Loucy (cell line): Measurements from ENCODE around the gene DAP.

Source experiments
- H2AFZ ChIP-seq: fragments of 200-600 bp; sonication (generic); 2 replicates; pipeline ENCODE4 v1.6.0; 2016; ENCODE audit warnings: antibody characterized with exemption, mild to moderate bottlenecking, low read length, moderate library complexity
- H3F3A ChIP-seq: fragments of 200-600 bp; 2 replicates; pipeline ENCODE4 v1.6.0; 2016; ENCODE audit warnings: antibody characterized with exemption, low read depth, mild to moderate bottlenecking
- H3K27me3 ChIP-seq: fragments of 200-600 bp; sonication (generic); 2 replicates; pipeline ENCODE4 v1.6.1; 2014; ENCODE audit warnings: low read length, mild to moderate bottlenecking; ENCODE audit not compliant: insufficient read depth, poor library complexity, severe bottlenecking
- H3K36me3 ChIP-seq: fragments of 200-600 bp; sonication (generic); 2 replicates; pipeline ENCODE4 v1.6.1; 2016; ENCODE audit warnings: low read length; ENCODE audit not compliant: insufficient read depth
- H3K4me1 ChIP-seq: fragments of 200-600 bp; sonication (generic); 2 replicates; pipeline ENCODE4 v1.5.1; 2014; ENCODE audit warnings: low read length, mild to moderate bottlenecking; ENCODE audit not compliant: insufficient read depth, poor library complexity, severe bottlenecking
- H3K4me2 ChIP-seq: fragments of 200-600 bp; sonication (generic); 2 replicates; pipeline ENCODE4 v1.6.0; 2014; ENCODE audit warnings: antibody characterized with exemption, low read length, low read depth, mild to moderate bottlenecking; ENCODE audit not compliant: poor library complexity, severe bottlenecking
- H3K4me3 ChIP-seq: fragments of 200-600 bp; sonication (generic); 2 replicates; pipeline ENCODE4 v1.5.1; 2014; ENCODE audit warnings: low read length, mild to moderate bottlenecking, mixed read lengths; ENCODE audit not compliant: poor library complexity, severe bottlenecking
- H3K79me2 ChIP-seq: fragments of 200-600 bp; sonication (generic); 2 replicates; pipeline ENCODE4 v1.6.1; 2014; ENCODE audit warnings: low read length; ENCODE audit not compliant: insufficient read depth
- H3K9ac ChIP-seq: fragments of 200-600 bp; sonication (generic); 2 replicates; pipeline ENCODE4 v1.6.0; 2014; ENCODE audit warnings: mild to moderate bottlenecking, low read depth, low read length, moderate library complexity; ENCODE audit not compliant: poor library complexity, severe bottlenecking
- H3K9me2 ChIP-seq: fragments of 200-600 bp; sonication (generic); replicated peaks from 2 replicates; pipeline ENCODE4 v1.6.1; 2016; ENCODE audit warnings: low read depth, low read length, mixed read lengths
- H3K9me3 ChIP-seq: fragments of 200-600 bp; sonication (generic); 2 replicates; pipeline ENCODE4 v1.6.1; 2014; ENCODE audit warnings: mild to moderate bottlenecking, antibody characterized with exemption, low read length, low read depth; ENCODE audit not compliant: insufficient read depth
- H4K20me1 ChIP-seq: fragments of 200-600 bp; sonication (generic); 2 replicates; pipeline ENCODE4 v1.6.0; 2014; ENCODE audit warnings: antibody characterized with exemption, low read length, mild to moderate bottlenecking; ENCODE audit not compliant: insufficient read depth, poor library complexity, severe bottlenecking
- EZH2phosphoT487 ChIP-seq: fragments of 200-600 bp; IDR thresholded peaks from 2 replicates; pipeline ENCODE4 v1.6.1; 2018; ENCODE audit warnings: antibody characterized with exemption, mild to moderate bottlenecking, moderate library complexity, borderline replicate concordance
- TF ChIP-seq, protein P1 (sequence below): fragments of 200-600 bp; sonication (generic); conservative IDR thresholded peaks from 2 replicates; pipeline ENCODE4 v1.5.1; 2014; ENCODE audit warnings: mild to moderate bottlenecking, antibody characterized with exemption, low read length

The DAP gene

GRCh38 chr5:10710513-10711128, 50.4 kb downstream of the DAP start:
- TF ChIP-seq, protein P1, sequence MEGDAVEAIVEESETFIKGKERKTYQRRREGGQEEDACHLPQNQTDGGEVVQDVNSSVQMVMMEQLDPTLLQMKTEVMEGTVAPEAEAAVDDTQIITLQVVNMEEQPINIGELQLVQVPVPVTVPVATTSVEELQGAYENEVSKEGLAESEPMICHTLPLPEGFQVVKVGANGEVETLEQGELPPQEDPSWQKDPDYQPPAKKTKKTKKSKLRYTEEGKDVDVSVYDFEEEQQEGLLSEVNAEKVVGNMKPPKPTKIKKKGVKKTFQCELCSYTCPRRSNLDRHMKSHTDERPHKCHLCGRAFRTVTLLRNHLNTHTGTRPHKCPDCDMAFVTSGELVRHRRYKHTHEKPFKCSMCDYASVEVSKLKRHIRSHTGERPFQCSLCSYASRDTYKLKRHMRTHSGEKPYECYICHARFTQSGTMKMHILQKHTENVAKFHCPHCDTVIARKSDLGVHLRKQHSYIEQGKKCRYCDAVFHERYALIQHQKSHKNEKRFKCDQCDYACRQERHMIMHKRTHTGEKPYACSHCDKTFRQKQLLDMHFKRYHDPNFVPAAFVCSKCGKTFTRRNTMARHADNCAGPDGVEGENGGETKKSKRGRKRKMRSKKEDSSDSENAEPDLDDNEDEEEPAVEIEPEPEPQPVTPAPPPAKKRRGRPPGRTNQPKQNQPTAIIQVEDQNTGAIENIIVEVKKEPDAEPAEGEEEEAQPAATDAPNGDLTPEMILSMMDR, result no peak
- no peak for TF ChIP-seq EZH2phosphoT487
- H3K9me2 ChIP-seq, result no peaks in the 10 kb centered on the region
- H3F3A ChIP-seq, result no peaks in the 10 kb centered on the region
- no peak overlapping the region for H3K4me3 ChIP-seq
- H3K79me2 ChIP-seq, result no peaks in the 10 kb centered on the region; the same call in 1 of the 2 replicates
- peaks cover 3% of the 10 kb centered on the region; the same call in 1 of the 2 replicates for H3K36me3 ChIP-seq
- H3K9ac ChIP-seq, result no peak overlapping the region
- no peak overlapping the region for H2AFZ ChIP-seq
- peaks cover 15% of the 10 kb centered on the region for H3K4me1 ChIP-seq
- no peak overlapping the region for H3K4me2 ChIP-seq
- no peaks in the 10 kb centered on the region for H3K27me3 ChIP-seq
- no peaks in the 10 kb centered on the region for H3K9me3 ChIP-seq
- H4K20me1 ChIP-seq, result no peaks in the 10 kb centered on the region

DNA sequence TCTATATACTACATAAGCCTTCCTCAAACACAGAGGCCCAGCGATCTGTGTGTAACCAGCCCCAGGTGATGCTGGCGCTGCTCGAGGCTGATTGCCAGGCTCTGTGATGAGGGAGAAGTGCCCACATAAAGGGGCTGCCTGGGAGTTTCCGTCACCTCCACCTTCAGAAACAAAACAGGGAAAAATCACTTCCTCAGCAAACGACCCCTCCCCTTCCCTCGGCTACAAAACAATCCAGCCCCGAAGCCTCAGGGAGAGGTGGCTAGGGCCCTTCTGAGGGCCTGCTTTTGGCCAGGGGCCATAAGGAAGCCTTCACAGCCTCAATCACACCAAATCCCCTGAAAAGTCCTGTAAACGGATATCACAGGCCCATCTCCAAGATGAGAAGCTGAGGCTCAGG, 51.1 kb downstream of the DAP start:
- H3K27me3 ChIP-seq, result no peaks in the 10 kb centered on the region
- H4K20me1 ChIP-seq, result no peaks in the 10 kb centered on the region
- H3K4me3 ChIP-seq, result no peak overlapping the region
- H3K79me2 ChIP-seq, result no peaks in the 10 kb centered on the region; the same call in 1 of the 2 replicates
- H3K9me2 ChIP-seq, result no peaks in the 10 kb centered on the region
- H3K36me3 ChIP-seq, result no peaks in the 10 kb centered on the region
- no peak overlapping the region for H2AFZ ChIP-seq
- H3K4me2 ChIP-seq, result no peak overlapping the region
- H3F3A ChIP-seq, result no peaks in the 10 kb centered on the region
- H3K9ac ChIP-seq, result no peak overlapping the region
- H3K4me1 ChIP-seq, result peaks cover 22% of the 10 kb centered on the region
- no peaks in the 10 kb centered on the region for H3K9me3 ChIP-seq
- TF ChIP-seq EZH2phosphoT487, result no peak
- TF ChIP-seq, protein P1, result no peak

DNA sequence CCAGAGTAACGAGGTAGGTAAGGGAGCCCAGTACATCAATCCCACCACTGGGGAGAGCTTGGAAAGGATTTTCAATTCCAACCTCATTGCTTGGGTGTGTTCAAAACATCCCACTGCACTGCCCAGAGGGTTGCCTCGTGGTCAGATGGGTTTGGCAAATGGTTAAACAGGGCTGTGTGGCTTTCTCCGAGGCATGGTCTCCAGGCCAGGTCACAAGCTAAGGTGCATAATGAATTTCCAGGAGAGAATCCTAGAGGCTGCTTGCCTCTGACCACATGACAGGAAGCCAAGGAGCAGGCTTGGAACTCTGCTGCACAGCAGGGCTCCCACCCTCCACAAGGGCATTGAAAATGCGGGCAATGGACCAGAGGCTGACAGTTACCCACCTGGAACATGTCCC, 51.6 kb downstream of the DAP start:
- Histone ChIP-seq H3K79me2 (no peaks in the 10 kb centered on the region; the same call in 1 of the 2 replicates), H2AFZ (no peak overlapping the region), H3K4me2 (no peak overlapping the region), H4K20me1 (no peaks in the 10 kb centered on the region), H3K27me3 (no peaks in the 10 kb centered on the region), H3K9me2 (no peaks in the 10 kb centered on the region), H3K9ac (no peak overlapping the region), H3F3A (no peaks in the 10 kb centered on the region; the same call in 1 of the 2 replicates), H3K4me1 (peaks cover 27% of the 10 kb centered on the region), H3K4me3 (no peak overlapping the region), H3K9me3 (no peaks in the 10 kb centered on the region), H3K36me3 (no peaks in the 10 kb centered on the region)
- TF ChIP-seq EZH2phosphoT487, result no peak
- TF ChIP-seq, protein P1, result no peak
